GM18907 (cell line): ENCODE measurements around the gene RNF167.
"Not testable (repeated sequence)": the region's sequence is repeated elsewhere in the genome, so short reads cannot be mapped to it uniquely, and the experiment has no call there.

Experiments
- ATAC-seq: cut with Tn5 transposase; IDR thresholded peaks from one replicate; pipeline ENCODE4 v1.9.1; 2021; ENCODE audit warnings: mild to moderate bottlenecking, moderate library complexity; ENCODE audit not compliant: unreplicated experiment

RNF167 gene

DNA sequence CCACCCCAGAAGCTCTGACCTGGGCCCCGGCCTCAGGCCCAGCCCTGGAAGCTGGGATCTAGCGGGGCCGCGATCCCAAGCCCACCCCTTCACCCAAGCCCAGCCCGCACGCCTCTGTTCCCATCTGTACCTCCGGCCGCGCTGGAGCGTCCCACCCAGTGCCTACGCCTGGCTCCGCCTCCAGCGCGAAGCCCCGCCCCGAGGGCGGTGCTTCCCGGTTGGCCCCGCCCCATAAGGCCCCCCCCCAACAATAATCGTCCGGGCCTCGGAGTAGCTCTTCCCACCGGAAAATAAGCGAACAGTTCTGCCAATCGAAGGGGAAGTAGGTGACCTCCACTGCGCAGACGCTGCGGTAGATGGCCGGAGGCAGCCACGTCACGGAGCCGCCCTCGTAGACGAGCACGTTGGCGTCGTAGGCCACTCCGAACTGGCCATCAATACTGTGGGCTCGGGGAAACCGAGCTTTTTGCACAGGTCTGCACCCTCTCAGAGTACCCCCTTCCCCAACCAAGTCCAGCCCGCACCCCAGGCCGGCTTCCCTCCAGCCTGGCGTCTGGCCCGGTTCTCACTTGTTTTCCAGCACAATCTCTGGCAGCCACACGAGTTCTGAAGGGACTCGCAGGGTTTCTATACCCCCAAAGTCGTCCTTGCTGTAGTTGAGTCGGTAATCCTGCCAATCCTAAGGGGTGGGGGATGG, 38.3 kb upstream of the RNF167 start:
- ATAC-seq = no peak

DNA sequence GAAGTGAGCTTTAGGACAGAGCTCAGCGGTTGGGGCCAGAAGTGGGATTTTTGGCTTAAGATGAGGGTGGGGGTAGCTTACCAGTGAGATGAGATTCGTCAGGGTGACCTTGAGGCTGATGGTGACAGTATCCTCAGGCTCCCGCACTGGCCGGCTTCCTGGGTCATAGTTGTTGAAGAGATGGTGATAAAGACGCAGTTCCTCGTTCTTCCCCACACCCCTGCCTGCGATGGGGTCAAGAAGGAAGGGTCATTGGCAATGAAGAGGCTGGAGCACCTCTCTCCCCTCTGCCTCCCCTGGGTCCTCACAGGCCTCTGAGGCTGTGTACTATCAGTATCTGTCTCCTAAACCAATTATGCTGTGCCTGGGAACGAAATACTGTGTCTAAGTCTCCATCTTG, 37.5 kb upstream of the RNF167 start:
- ATAC-seq = no peak

DNA sequence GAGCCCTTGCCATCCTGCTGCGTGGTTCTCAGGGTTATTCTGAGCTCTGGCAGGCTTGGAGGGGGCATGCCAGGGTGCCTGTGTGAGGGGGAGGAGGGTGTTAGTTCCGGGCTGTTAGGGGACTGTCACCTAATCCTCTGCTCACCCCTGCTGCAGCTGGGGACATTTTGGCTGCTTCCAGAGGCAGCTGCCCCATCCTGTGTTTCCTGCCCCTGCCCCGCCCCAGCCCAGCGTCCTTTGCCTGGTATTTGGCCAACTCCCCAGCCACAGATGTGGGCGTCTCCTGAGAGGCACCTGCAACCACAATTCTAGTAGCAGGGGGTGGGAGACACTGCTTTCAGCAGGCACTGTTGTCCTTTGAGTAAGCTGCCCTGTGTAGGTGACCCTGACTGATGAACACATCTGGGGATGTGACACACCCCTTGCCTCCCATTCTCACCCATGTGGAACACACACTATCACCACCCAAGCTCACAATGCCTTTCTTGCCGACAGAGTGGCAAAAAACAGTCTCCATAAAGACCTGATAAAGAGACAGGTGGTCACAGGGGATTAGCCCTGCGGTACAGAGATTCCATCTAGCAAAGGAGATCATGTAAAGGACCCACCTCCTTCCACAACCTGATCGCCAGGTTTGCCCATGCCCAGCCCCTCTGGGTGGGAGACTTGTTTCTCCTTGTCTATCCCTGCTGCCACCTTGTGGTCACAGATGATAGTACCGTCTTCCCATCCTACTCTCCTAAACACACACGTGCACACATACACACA, 36.8 kb upstream of the RNF167 start, which contains the start of gene CHRNE:
TSS of gene CHRNE (minus strand) at position 48 of the 768 bp plus-strand sequence. CDS start at position 13, 35 bp downstream.
- ATAC-seq = no peak

DNA sequence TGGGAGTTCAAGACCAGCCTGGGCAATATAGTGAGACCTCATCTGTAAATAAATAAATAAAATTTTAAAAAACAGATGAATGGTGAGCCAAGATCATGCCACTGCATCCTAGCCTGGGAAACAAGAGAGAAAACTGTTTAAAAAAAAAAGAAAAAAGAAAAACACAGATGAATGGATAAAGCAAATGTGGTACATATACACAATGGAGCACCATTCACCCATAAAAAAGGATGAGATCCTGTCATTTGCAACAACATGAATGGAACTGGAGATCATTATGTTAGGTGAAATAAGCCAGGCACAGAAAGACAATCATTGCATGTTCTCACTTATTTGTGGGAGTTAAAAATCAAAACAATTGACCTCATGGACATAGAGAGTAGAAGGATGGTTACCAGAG, 33.4 kb upstream of the RNF167 start:
- ATAC-seq = not testable (repeated sequence)

DNA sequence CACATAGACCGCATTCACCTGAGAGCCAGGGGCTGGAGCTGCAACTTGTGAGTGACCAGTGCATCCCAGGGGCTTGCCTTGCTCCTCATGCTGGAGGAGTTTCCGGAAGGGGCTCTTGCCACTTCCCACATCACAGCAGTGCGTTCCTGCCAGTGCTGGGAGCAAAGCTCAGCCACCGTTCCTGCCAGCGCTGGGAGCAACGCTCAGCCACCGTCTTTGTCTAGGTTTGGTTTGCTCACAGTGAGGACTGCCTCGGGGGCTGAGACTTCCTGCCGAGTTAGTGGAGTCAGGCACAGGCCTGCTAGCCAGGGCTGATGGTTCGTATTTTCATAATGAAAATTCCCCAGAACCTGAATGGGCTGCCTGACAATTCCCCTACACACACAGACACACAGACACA, 31.8 kb upstream of the RNF167 start:
- ATAC-seq = no peak

DNA sequence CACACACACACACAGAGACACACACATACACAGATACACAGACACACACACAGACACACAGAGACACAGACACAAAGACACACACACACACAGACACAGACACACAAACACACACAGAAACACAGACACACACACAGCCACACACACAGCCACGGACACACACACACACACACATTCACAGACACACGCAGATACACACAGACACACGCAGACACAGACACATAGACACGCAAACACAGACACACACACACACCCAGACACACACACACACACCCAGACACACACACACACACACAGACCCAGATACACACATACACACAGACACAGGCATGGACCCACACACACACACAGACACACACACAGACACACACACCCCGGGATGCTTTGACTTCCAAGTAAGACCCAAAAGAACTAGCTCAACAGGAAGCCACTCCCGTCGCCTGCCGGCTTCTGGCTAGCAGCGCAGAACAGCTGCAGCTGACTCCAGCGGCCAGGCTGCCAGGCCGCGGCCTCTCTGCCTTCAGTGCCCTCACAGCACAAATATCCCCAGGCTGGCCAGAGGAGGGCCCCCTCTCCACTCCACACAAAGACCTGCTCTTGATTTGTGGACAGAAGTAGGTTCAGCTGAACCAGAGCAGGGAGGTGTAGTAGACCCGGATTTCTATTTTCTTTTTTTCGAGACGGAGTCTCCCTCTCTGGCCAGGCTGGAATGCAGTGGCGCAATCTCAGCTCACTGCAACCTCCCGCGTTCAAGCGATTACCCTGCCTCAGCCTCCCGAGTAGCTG, 31.2 kb upstream of the RNF167 start:
- peak; percentile 63 for ATAC-seq

DNA sequence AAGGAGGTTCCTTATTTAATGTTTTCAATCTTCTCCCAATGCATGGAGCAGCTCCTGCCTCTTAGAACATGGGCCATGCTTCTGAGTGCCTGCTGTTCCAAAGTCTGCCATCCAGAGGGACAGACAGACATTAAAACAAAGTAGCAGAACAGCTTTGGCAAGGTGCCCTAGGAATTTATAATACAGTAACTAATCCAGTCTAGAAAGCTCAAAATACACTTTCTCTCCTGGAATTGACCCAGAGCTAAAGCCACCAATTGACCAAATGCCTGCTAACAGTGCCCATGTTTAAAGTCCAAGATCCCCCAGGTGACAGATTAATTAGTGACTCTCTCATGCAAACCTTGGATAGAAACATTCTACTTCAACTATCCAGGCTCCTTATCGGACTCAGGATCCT, 26.1 kb upstream of the RNF167 start:
- ATAC-seq = no peak

DNA sequence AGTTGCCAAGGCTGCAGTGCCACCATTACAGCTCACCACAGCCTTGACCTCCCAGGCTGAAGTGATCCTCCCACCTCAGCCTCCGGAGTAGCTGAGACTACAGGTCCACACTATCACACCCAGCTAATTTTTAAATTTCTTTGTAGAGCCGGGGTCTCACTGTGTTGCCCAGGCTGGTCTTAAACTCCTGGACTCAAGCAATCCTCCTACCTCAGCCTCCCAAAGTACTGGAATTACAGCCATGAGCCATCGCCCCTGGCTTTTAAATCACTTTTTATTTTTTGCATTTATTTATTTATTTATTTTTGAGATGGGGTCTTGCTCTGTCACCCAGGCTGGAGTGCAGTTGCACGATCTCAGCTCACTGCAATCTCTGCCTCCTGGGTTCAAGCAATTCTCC, 25.5 kb upstream of the RNF167 start:
- not testable (repeated sequence) for ATAC-seq

DNA sequence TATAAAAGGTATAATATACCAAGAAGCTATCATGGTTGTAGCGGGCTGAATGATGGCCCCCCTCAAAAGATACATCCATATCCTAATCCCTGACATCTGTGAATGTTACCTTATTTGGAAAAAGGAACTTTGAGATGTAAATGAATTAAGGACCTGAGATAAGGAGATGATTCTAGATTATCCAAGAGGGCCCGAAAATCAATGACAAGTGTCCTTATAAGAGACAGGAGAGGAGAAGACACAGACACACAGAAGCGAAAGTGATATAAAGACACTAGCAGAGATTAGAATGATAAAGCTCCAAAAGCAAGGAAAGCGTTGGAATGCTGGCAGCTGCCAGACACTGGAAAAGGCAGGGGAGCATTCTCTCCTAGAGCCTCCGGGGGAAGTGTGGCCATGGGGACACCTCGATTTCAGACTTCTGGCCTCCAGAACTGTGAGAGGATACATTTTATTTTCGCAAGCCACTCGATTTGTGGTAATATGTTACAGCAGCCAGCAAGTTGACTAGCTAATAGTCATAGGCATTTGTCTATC, 20.5 kb upstream of the RNF167 start:
- ATAC-seq = no peak

DNA sequence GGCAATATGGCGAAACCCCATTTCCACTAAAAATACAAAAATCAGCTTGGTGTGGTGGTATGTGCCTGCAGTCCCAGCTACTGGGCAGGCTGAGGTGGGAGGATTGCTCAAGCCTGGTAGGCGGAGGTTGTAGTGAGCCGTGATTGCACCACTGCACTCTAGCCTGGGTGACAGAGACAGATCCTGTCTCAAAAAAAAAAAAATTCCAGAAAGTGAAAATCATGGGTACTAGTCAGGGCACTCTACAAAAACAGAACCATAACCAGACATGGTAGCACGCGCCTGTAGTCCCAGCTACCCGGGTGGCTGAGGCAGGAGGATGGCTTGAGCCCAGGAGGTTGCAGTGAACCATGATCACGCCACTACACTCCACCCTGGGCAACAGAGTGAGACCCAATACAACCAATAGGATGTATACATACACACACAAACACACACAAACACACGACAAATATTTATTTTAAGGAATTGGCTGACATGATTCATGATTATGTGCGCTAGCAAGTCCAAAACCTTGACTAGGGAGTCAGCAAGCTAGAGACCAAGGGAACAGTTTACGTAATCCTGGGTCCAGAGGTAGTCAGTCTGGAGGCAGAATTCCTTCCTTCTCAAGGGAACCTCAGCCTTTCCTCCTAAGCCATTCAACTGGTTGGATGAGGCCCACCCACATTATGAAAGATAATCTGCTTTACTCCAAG, 19.6 kb upstream of the RNF167 start:
- no peak for ATAC-seq

DNA sequence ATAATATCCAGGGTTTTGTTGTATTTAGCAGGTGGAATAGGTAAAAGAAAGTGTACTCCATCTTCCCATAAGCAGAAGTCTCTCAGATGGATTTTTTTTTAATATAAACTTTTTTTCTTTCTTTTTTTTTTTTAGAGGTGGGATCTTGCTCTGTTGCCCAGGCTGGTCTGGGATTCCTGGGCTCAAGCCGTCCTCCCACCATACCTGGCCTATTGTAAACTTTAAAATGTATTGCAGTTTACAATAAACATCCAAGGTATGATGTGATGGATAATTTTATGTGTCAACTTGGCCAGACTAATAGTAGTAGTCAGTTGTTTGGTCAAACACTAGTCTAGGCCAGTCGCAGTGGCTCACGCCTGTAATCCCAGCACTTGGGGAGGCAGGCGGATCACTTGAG, 18.7 kb upstream of the RNF167 start:
- ATAC-seq = no peak

DNA sequence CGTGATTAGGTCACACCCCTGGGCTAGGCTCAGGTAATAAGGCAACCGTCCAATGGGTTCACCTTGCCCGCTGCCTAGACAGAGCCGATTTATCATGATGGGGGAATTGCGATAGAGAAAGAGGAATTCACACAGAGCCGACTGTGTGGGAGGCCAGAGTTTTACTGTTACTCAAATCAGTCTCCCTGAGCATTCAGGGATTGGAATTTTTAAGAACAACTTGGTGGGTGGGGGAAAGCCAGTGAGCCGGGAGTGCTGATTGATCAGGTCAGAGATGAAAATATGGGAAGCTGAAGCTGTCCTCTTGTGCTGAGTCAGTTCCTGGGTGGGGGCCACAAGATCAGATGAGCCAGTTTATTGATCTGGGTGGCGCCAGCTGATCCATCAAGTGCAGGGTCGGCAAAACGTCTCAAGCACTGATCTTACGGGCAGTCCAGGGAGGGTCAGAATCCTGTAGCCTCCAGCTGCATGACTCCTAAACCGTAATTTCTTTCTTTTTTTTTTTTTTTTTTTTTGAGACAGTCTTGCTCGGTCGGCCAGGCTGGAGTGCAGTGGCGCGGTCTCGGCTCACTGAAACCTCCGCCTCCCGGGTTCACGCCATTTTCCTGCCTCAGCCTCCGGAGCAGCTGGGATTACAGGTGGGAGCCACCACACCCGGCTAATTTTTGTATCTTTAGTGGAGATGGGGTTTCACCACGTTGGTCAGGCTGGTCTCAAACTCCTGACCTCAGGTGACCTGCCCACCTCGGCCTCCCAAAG, 13.3 kb upstream of the RNF167 start:
- ATAC-seq = not testable (repeated sequence)

DNA sequence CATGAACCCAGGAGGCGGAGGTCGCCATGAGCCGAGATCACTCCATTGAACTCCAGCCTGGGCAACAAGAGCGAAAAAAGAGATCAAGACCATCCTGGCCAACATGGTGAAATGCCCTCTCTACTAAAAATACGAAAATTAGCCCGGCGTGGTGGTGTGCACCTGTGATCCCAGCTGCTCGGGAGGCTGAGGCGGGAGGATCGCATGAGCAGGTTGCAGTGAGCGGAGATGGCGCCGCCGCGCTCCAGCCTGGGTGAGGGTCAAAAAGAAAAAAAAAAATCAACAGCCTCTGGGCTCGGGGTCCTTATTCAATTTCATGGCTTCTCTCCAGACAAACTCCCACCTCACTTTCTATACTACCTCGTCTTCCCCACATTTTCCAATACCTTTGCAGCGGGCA, 11.2 kb upstream of the RNF167 start:
- no peak for ATAC-seq

DNA sequence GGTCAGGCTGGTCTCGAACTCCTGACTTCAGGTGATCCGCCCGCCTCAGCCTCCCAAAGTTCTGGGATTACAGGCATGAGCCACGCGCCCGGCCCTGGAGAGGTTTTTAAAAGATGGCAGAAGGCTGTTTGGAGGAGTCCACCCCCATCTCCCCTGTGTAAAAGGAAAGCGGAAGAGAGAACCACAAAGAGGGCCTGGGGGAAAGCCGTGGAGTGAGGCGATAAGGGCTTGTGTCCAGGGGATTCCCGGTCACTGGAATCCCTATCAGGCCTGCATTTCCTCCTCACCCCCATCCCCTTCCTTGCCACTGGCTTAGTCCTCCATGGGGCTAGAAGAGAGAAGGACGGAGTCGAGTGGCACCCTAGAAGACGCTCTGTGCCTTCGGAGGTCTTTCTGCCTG, 8.1 kb upstream of the RNF167 start, which contains the start of gene GP1BA:
TSS of gene GP1BA (plus strand) at position 315 of the 400 bp plus-strand sequence. CDS start 328 bp downstream, outside the sequence.
- no peak for ATAC-seq

DNA sequence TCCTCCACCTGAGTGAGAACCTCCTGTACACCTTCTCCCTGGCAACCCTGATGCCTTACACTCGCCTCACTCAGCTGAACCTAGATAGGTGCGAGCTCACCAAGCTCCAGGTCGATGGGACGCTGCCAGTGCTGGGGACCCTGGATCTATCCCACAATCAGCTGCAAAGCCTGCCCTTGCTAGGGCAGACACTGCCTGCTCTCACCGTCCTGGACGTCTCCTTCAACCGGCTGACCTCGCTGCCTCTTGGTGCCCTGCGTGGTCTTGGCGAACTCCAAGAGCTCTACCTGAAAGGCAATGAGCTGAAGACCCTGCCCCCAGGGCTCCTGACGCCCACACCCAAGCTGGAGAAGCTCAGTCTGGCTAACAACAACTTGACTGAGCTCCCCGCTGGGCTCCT, 7.3 kb upstream of the RNF167 start:
- ATAC-seq = no peak

DNA sequence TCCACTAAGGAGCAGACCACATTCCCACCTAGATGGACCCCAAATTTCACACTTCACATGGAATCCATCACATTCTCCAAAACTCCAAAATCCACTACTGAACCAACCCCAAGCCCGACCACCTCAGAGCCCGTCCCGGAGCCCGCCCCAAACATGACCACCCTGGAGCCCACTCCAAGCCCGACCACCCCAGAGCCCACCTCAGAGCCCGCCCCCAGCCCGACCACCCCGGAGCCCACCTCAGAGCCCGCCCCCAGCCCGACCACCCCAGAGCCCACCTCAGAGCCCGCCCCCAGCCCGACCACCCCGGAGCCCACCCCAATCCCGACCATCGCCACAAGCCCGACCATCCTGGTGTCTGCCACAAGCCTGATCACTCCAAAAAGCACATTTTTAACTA, 6.4 kb upstream of the RNF167 start:
- no peak for ATAC-seq

DNA sequence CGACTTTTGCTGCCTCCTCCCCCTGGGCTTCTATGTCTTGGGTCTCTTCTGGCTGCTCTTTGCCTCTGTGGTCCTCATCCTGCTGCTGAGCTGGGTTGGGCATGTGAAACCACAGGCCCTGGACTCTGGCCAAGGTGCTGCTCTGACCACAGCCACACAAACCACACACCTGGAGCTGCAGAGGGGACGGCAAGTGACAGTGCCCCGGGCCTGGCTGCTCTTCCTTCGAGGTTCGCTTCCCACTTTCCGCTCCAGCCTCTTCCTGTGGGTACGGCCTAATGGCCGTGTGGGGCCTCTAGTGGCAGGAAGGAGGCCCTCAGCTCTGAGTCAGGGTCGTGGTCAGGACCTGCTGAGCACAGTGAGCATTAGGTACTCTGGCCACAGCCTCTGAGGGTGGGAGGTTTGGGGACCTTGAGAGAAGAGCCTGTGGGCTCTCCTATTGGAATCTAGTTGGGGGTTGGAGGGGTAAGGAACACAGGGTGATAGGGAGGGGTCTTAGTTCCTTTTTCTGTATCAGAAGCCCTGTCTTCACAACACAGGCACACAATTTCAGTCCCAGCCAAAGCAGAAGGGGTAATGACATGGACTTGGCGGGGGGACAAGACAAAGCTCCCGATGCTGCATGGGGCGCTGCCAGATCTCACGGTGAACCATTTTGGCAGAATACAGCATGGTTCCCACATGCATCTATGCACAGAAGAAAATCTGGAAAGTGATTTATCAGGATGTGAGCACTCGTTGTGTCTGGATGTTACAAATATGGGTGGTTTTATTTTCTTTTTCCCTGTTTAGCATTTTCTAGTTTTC, 5.7 kb upstream of the RNF167 start:
- ATAC-seq = no peak

DNA sequence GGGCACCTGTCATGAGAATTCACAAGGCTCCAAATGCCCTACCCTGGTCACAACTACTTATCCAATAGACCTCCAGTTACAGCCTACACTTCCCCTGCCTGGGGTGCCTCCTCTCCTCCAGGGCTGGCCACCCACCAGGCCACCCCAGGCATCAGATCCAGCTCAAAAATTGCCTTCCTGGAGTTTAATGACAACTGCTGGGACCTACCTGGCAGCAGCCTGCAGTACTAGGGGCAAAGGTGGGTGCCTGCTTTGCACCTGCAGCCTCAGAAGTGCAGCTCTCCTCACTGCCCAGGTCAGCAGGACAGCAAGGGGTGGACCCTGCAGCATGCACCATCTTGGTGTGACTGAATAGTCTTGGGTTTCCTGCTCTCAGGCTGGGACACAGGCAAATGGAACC, 4.4 kb upstream of the RNF167 start:
- ATAC-seq = no peak

DNA sequence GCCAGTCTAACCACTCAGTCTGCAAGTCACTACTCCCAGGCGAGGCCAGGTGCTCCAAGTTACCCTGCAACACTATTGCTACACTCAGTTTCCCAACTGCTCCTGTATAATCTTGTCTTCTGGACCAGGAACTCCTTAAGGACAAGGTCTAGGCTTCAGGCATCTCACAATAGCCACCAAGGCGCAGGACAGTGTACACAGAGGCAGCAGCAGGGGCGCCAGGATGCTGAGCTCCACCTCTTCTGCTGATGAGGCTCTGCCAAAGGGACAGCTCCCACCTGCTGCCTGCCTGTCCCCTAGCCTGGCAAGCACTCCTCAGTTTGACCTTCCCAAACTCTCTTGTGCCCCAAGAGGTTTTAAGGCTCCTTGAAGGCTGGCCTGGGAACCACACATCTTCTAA, 3.6 kb upstream of the RNF167 start:
- ATAC-seq = no peak
